MCF 10A (cell line): ENCODE results near the gene PTPRG. TPM values are rescaled to one million over a fixed set of nuclear protein-coding genes. Genes with fewer than 3 reads are reported as not detected.

Source experiments
- BruUV-seq: library from RNA; stranded (reverse); fragments of 400-500 nt; replicated peaks from 2 replicates; lab custom pipeline; 2021; lab: Mats Ljungman, UMichigan
- CTCF ChIA-PET: fragments of 300-600 bp; sonication (Branson Sonifier 250); formaldehyde crosslinking; extraction: SDS; loops from one replicate; lab custom pipeline; 2021; ENCODE audit warnings: antibody characterized with exemption, inconsistent platforms; lab: Yijun Ruan, JAX
- POLR2A ChIA-PET: fragments of 300-600, 350-650 bp; sonication (Branson Sonifier 250); formaldehyde crosslinking; extraction: SDS; loops from one replicate; lab custom pipeline; 2020; ENCODE audit warnings: antibody characterized with exemption, inconsistent platforms; lab: Yijun Ruan, JAX
- DNase-seq: peaks from one replicate; pipeline ENCODE4 v3.0.0-alpha.2; 2018; ENCODE audit not compliant: unreplicated experiment
- H3K27ac Mint-ChIP-seq: one replicate; pipeline ENCODE4 v1.8.0; 2022; ENCODE audit warnings: mild to moderate bottlenecking, low read depth, mixed read lengths; ENCODE audit not compliant: unreplicated experiment
- H3K27me3 Mint-ChIP-seq: one replicate; pipeline ENCODE4 v1.8.0; 2022; ENCODE audit warnings: mixed read lengths; ENCODE audit not compliant: insufficient read depth, unreplicated experiment
- H3K36me3 Mint-ChIP-seq: one replicate; pipeline ENCODE4 v1.8.0; 2022; ENCODE audit warnings: mild to moderate bottlenecking, moderate library complexity, mixed read lengths; ENCODE audit not compliant: insufficient read depth, unreplicated experiment
- H3K4me1 Mint-ChIP-seq: one replicate; pipeline ENCODE4 v1.8.0; 2022; ENCODE audit warnings: mixed read lengths; ENCODE audit not compliant: insufficient read depth, unreplicated experiment
- H3K4me3 Mint-ChIP-seq: one replicate; pipeline ENCODE4 v1.8.0; 2022; ENCODE audit warnings: mild to moderate bottlenecking, moderate library complexity, mixed read lengths; ENCODE audit not compliant: unreplicated experiment
- H3K9me3 Mint-ChIP-seq: one replicate; pipeline ENCODE4 v1.8.0; 2022; ENCODE audit warnings: mixed read lengths; ENCODE audit not compliant: unreplicated experiment
- CTCF ChIP-seq: fragments of 200-600 bp; IDR thresholded peaks from one replicate; pipeline ENCODE4 v1.8.0; 2022; ENCODE audit warnings: antibody characterized with exemption, mild to moderate bottlenecking; ENCODE audit not compliant: unreplicated experiment
- intact Hi-C: fragments of 100-400 bp; cut with micrococcal nuclease; formaldehyde crosslinking; loops from 2 replicates; pipeline ENCODE4 v1.14.1; 2022
- total RNA-seq: library from RNA; stranded (reverse); gene quantifications from 2 replicates; pipeline ENCODE4 v1.2.3, GENCODE V29; 2022

PTPRG gene
- total RNA-seq, 1 experiment from 2014 or later, result 54.5 TPM

- no peak overlapping the region for H3K27ac Mint-ChIP-seq
- DNase-seq, result no peak
- H3K4me3 Mint-ChIP-seq, result no peak overlapping the region
- H3K36me3 Mint-ChIP-seq, result peaks cover 7% of the 10 kb centered on the region
- CTCF ChIA-PET, result interaction anchor here (1.1 kb wide), 1 partner anchor 9 kb away, joined by 3 read pairs; no protein-coding TSS in a partner anchor
- no peaks in the 10 kb centered on the region for H3K27me3 Mint-ChIP-seq
- TF ChIP-seq CTCF, result no peak
- no TSS peak for BruUV-seq
- H3K4me1 Mint-ChIP-seq, result no peaks in the 10 kb centered on the region
- POLR2A ChIA-PET, result no interaction called here
- intact Hi-C loops, result no loop called here
- peaks cover 9% of the 10 kb centered on the region for H3K9me3 Mint-ChIP-seq
Observed at GRCh38 chr3:61934505-61934871, 373.1 kb downstream of the PTPRG start.

GRCh38 chr3:61935814-61936213, 374.4 kb downstream of the PTPRG start:
- BruUV-seq, result no TSS peak
- H3K9me3 Mint-ChIP-seq, result peaks cover 9% of the 10 kb centered on the region
- H3K4me3 Mint-ChIP-seq, result no peak overlapping the region
- intact Hi-C loops, result no loop called here
- no peaks in the 10 kb centered on the region for H3K4me1 Mint-ChIP-seq
- H3K27me3 Mint-ChIP-seq, result no peaks in the 10 kb centered on the region
- POLR2A ChIA-PET, result interaction anchor here (0.8 kb wide), 1 partner anchor 77 kb away, joined by 3 read pairs; no protein-coding TSS in a partner anchor
- CTCF ChIA-PET, result interaction anchor here (0.6 to 1.9 kb wide), 18 partner anchors 8 to 406 kb away, joined by 3 to 9 read pairs (median 4); no protein-coding TSS in a partner anchor
- no peak for DNase-seq
- TF ChIP-seq CTCF, result no peak
- no peak overlapping the region for H3K27ac Mint-ChIP-seq
- peaks cover 7% of the 10 kb centered on the region for H3K36me3 Mint-ChIP-seq

- H3K27ac Mint-ChIP-seq, result no peak overlapping the region
- DNase-seq, result peak; percentile 46
- peaks cover 7% of the 10 kb centered on the region for H3K36me3 Mint-ChIP-seq
- no peaks in the 10 kb centered on the region for H3K4me1 Mint-ChIP-seq
- TF ChIP-seq CTCF, result peak; percentile 45
- peaks cover 9% of the 10 kb centered on the region for H3K9me3 Mint-ChIP-seq
- POLR2A ChIA-PET, result interaction anchor here (0.6 to 0.8 kb wide), 2 partner anchors 20 to 77 kb away, joined by 3 to 5 read pairs; no protein-coding TSS in a partner anchor
- no TSS peak for BruUV-seq
- H3K4me3 Mint-ChIP-seq, result no peak overlapping the region
- CTCF ChIA-PET, result interaction anchor here (0.7 to 1.9 kb wide), 23 partner anchors 8 to 407 kb away, joined by 3 to 9 read pairs (median 4); no protein-coding TSS in a partner anchor
- no peaks in the 10 kb centered on the region for H3K27me3 Mint-ChIP-seq
- intact Hi-C loops, result no loop called here
Observed at GRCh38 chr3:61936344-61936937, 375.1 kb downstream of the PTPRG start.

- intact Hi-C loops, result no loop called here
- Mint-ChIP-seq H3K27ac (no peak overlapping the region), H3K9me3 (peaks cover 9% of the 10 kb centered on the region), H3K36me3 (peaks cover 7% of the 10 kb centered on the region), H3K4me3 (no peak overlapping the region), H3K4me1 (no peaks in the 10 kb centered on the region), H3K27me3 (no peaks in the 10 kb centered on the region)
- POLR2A ChIA-PET, result no interaction called here
- TF ChIP-seq CTCF, result no peak
- CTCF ChIA-PET, result interaction anchor here (0.6 to 1.9 kb wide), 6 partner anchors 17 to 522 kb away, joined by 3 to 6 read pairs (median 4); no protein-coding TSS in a partner anchor
- no peak for DNase-seq
- no TSS peak for BruUV-seq
Observed at GRCh38 chr3:61937477-61937876, 376.1 kb downstream of the PTPRG start.
